ENCODE results near the gene KLHL10. TPM values are rescaled to one million over a fixed set of nuclear protein-coding genes. Genes with fewer than 3 reads are reported as not detected.
"Not testable (repeated sequence)": the region's sequence is repeated elsewhere in the genome, so short reads cannot be mapped to it uniquely, and the experiment has no call there.

The KLHL10 gene
- total and polyA plus RNA-seq, 4 donors, result 0.08 to 0.12 (median 0.09) TPM; not detected in 1

DNA sequence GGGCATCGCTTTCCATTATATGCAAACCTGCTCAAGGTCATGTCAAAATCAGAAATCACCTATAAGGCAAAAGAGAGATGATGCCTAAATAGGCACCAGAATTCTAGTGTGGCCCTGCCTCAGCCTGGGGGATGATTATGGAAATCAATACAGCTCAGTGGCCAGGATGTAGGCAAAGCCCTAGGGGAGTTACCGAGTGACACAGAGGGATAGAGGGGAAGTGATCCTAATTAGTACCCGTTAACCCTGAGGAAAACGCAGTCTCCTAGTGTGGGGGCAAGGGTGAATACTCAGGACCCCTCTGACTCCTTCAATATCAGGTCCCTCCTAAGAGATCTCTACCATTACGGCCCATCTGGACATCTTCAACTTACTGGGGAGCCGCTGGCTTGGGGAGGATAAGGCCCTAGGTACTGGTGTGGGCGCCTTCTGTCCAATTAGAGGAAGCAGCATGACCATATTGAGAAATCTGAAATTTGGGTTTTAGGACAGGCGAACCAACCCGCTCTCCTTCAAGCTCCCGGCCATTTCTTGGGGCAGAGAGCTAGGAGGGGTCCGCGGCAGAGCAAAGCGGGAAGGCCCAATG, 2.3 kb upstream of the KLHL10 start:
- peaks cover 5 to 12% (median 9%) of the 10 kb centered on the region in 4 donors for H3K36me3 ChIP-seq (ENCODE audit: control insufficient read depth in 4 of 4, insufficient read depth in 4 of 4, low read length in 4 of 4)
- ATAC-seq (ENCODE audit: insufficient read depth, low FRiP score) (peak; percentile 21), DNase-seq (no peak)
- peak overlapping the region; percentile 52 to 65 for H3K27ac ChIP-seq (ENCODE audit: low read depth in 1 of 2, low read length in 1 of 2)
- TF ChIP-seq, protein P1, sequence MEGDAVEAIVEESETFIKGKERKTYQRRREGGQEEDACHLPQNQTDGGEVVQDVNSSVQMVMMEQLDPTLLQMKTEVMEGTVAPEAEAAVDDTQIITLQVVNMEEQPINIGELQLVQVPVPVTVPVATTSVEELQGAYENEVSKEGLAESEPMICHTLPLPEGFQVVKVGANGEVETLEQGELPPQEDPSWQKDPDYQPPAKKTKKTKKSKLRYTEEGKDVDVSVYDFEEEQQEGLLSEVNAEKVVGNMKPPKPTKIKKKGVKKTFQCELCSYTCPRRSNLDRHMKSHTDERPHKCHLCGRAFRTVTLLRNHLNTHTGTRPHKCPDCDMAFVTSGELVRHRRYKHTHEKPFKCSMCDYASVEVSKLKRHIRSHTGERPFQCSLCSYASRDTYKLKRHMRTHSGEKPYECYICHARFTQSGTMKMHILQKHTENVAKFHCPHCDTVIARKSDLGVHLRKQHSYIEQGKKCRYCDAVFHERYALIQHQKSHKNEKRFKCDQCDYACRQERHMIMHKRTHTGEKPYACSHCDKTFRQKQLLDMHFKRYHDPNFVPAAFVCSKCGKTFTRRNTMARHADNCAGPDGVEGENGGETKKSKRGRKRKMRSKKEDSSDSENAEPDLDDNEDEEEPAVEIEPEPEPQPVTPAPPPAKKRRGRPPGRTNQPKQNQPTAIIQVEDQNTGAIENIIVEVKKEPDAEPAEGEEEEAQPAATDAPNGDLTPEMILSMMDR (IDR thresholded peaks at IDR 0.05; ENCODE audit: control extremely low read depth, extremely low read depth), result no peak
- H3K27me3 ChIP-seq (ENCODE audit: control insufficient read depth in 3 of 3, insufficient read depth in 3 of 3, low read length in 2 of 3), result no peaks in the 10 kb centered on the region
- H3K4me1 ChIP-seq (ENCODE audit: control insufficient read depth in 5 of 5, insufficient read depth in 5 of 5, low read length in 5 of 5), result peaks cover 1 to 8% (median 5%) of the 10 kb centered on the region in 5 donors
- 20 to 22% methylated on average over 13 of the region's 13 CpGs for WGBS, 2 donors
- no peaks in the 10 kb centered on the region for H3K9me3 ChIP-seq (ENCODE audit: control insufficient read depth in 4 of 4, insufficient read depth in 3 of 4, low read length in 3 of 4)
- H3K9ac ChIP-seq (ENCODE audit: insufficient read depth in 1 of 2, low read length in 2 of 2), result peak overlapping the region; percentile 63 to 70
- peak overlapping the region; percentile 87 for H3K4me3 ChIP-seq

DNA sequence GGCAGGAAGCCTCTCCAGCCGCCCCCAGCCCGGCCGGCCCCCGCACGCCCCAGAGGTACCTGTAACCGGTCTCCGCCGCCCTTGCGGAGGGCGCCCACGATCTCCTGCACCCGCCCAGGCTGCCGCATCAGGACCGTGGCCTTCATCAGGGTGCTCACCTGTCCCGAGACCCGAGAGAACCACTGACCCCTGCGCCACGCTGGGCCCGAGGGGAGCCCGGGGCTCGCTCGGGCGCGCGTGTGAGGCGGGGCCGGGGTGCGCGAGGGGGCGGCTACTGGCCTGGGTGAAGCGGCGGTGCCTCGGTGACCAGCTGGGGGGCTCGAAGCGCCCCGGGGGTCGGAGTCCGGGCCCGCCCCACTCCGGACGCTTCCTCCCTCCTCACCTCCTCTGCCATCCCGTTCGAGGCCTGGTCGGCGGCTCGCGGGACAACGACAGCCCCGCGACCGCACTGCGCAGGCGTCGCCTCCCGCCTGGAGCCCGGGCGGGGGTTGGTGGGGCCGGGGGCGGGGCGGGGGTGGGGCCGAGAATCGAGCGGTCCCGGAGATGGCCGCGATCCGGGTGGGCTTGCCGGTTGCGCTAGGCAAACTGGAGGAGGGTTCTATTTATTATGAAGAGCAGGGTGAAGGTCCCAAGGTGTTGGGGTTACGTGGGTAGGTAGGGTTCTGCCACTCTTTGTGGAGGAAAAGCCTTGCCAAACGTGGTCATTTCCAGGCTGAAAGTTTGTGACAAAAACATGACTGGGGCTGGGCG, 1.6 kb upstream of the KLHL10 start, which contains the start of gene NT5C3B:
Gene NT5C3B, minus strand, starts transcription at position 433 of the 750 bp plus-strand sequence. Its CDS starts 39 bp downstream, at position 394.
- Histone ChIP-seq H3K9ac (ENCODE audit: insufficient read depth in 1 of 2, low read length in 2 of 2) (peak within 1 kb of the TSS; percentile 63 to 70), H3K27me3 (ENCODE audit: control insufficient read depth in 3 of 3, insufficient read depth in 3 of 3, low read length in 2 of 3) (no peaks in the 10 kb centered on the region), H3K4me1 (ENCODE audit: control insufficient read depth in 5 of 5, insufficient read depth in 5 of 5, low read length in 5 of 5) (peaks cover 1 to 8% (median 5%) of the 10 kb centered on the region in 5 donors), H3K27ac (ENCODE audit: low read depth in 1 of 2, low read length in 1 of 2) (peak within 1 kb of the TSS; percentile 52 to 65), H3K4me3 (peak within 1 kb of the TSS; percentile 87), H3K36me3 (ENCODE audit: control insufficient read depth in 4 of 4, insufficient read depth in 4 of 4, low read length in 4 of 4) (peaks cover 0 to 7% (median 5%) of the 10 kb centered on the region in 4 donors), H3K9me3 (ENCODE audit: control insufficient read depth in 4 of 4, insufficient read depth in 3 of 4, low read length in 3 of 4) (no peaks in the 10 kb centered on the region)
- DNase-seq, result peak; percentile 70 to 80 (median 78)
- TF ChIP-seq, protein P1 (IDR thresholded peaks at IDR 0.05; ENCODE audit: control extremely low read depth, extremely low read depth), result no peak
- ATAC-seq (ENCODE audit: insufficient read depth, low FRiP score), result peak; percentile 83
- 1 to 2% methylated on average over 70 to 72 of the region's 72 CpGs for WGBS, 2 donors

DNA sequence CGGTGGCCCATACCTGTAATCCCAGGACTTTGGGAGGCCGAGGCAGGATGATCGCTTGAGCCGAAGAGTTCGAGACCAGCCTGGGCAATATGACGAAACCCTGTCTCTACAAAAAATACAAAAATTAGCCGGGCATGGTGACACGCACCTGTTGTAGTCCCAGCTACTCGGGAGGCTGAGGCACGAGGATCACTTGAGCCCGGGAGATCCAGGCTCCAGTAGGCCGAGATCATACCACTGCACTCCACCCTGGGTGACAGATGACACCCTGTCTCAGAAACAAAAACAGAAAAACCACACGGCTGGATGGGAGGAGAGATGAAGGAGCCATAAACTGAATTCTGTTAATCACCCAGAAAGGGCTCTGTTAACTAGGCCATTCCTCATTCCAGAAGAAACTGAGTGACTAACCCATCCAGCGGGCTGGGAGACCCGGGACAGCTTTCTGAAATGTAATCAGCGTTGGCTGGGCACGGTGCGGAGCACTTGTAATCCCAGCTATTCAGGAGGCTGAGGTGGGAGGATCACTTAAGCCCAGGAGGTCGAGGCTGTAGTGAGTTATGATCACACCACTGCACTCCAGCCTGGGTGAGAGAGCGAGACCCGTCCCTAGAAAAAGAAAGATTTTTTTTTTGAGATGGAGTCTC, 952 bp upstream of the KLHL10 start:
- WGBS, 2 donors, result 47 to 60% methylated on average over 21 of the region's 21 CpGs
- TF ChIP-seq, protein P1 (IDR thresholded peaks at IDR 0.05; ENCODE audit: control extremely low read depth, extremely low read depth), result no peak
- Histone ChIP-seq H3K4me3 (peak overlapping the region; percentile 46), H3K36me3 (ENCODE audit: control insufficient read depth in 4 of 4, insufficient read depth in 4 of 4, low read length in 4 of 4) (peaks cover 0 to 5% (median 2%) of the 10 kb centered on the region in 4 donors), H3K27ac (ENCODE audit: low read depth in 1 of 2, low read length in 1 of 2) (peak overlapping the region in 1 of 2 donors; percentile 52), H3K9me3 (ENCODE audit: control insufficient read depth in 4 of 4, insufficient read depth in 3 of 4, low read length in 3 of 4) (no peaks in the 10 kb centered on the region), H3K4me1 (ENCODE audit: control insufficient read depth in 5 of 5, insufficient read depth in 5 of 5, low read length in 5 of 5) (peaks cover 1 to 8% (median 5%) of the 10 kb centered on the region in 5 donors), H3K9ac (ENCODE audit: insufficient read depth in 1 of 2, low read length in 2 of 2) (peak overlapping the region in 1 of 2 donors; percentile 62), H3K27me3 (ENCODE audit: control insufficient read depth in 3 of 3, insufficient read depth in 3 of 3, low read length in 2 of 3) (no peaks in the 10 kb centered on the region)
- DNase-seq (no peak), ATAC-seq (ENCODE audit: insufficient read depth, low FRiP score) (no peak)

- not testable (repeated sequence) for ATAC-seq (ENCODE audit: insufficient read depth, low FRiP score)
- WGBS, 2 donors, result 95 to 100% methylated on average over 2 of the region's 2 CpGs
These were observed 1.8 kb downstream of the KLHL10 start for GRCh38 chr17:41839448-41839847.

GRCh38 chr17:41840781-41841180, 3.2 kb downstream of the KLHL10 start:
- H3K27ac ChIP-seq (ENCODE audit: low read depth in 1 of 2, low read length in 1 of 2); H3K9ac ChIP-seq (ENCODE audit: insufficient read depth in 1 of 2, low read length in 2 of 2); H3K9me3 ChIP-seq (ENCODE audit: control insufficient read depth in 4 of 4, insufficient read depth in 3 of 4, low read length in 3 of 4); H3K36me3 ChIP-seq (ENCODE audit: control insufficient read depth in 4 of 4, insufficient read depth in 4 of 4, low read length in 4 of 4); DNase-seq; H3K4me3 ChIP-seq; H3K27me3 ChIP-seq (ENCODE audit: control insufficient read depth in 3 of 3, insufficient read depth in 3 of 3, low read length in 2 of 3); H3K4me1 ChIP-seq (ENCODE audit: control insufficient read depth in 5 of 5, insufficient read depth in 5 of 5, low read length in 5 of 5); ATAC-seq (ENCODE audit: insufficient read depth, low FRiP score): not testable (repeated sequence)
- 58 to 87% methylated on average over 6 of the region's 6 CpGs for WGBS, 2 donors

More at GRCh38 chr17:41839448-41839847, 1.8 kb downstream of the KLHL10 start:
- H3K9me3 ChIP-seq (ENCODE audit: control insufficient read depth in 4 of 4, insufficient read depth in 3 of 4, low read length in 3 of 4); H3K27me3 ChIP-seq (ENCODE audit: control insufficient read depth in 3 of 3, insufficient read depth in 3 of 3, low read length in 2 of 3); H3K9ac ChIP-seq (ENCODE audit: insufficient read depth in 1 of 2, low read length in 2 of 2); H3K27ac ChIP-seq (ENCODE audit: low read depth in 1 of 2, low read length in 1 of 2); DNase-seq; H3K36me3 ChIP-seq (ENCODE audit: control insufficient read depth in 4 of 4, insufficient read depth in 4 of 4, low read length in 4 of 4); H3K4me1 ChIP-seq (ENCODE audit: control insufficient read depth in 5 of 5, insufficient read depth in 5 of 5, low read length in 5 of 5); H3K4me3 ChIP-seq: not testable (repeated sequence)
